Adrenal gland (tissue), 12 donors: ENCODE data around the gene PLEK2. TPM values are rescaled to one million over a fixed set of nuclear protein-coding genes. Genes with fewer than 3 reads are reported as not detected.
A peak's percentile ranks its signal among the peaks of the same experiment; 100 is the strongest.

Experiments used
- DNase-seq, 7 donors: peaks; one replicate each; pipeline ENCODE4 v3.0.0-alpha.2; 2019 to 2020
- H3K27ac ChIP-seq, 5 donors: fragments of 200-600 bp; sonication (generic) in 4 of 5; 1 replicate in 3 of 5; 2 replicates in 2 of 5; pipeline versions ENCODE4 v1.5.1 to v1.8.0; 2016 to 2020; ENCODE audit warnings: mild to moderate bottlenecking in 1 of 5
- H3K27me3 ChIP-seq: fragments of 200-600 bp; 2 replicates; pipeline ENCODE4 v1.8.0; 2021
- H3K36me3 ChIP-seq, 2 donors: fragments of 200-600 bp; replicated peaks in 1 of 2; 1 replicate in 1 of 2; 2 replicates in 1 of 2; pipeline versions ENCODE4 v1.5.1 to v1.8.0; 2018 to 2022
- H3K4me1 ChIP-seq, 2 donors: fragments of 200-600 bp; replicated peaks in 1 of 2; 1 replicate in 1 of 2; 2 replicates in 1 of 2; pipeline versions ENCODE4 v1.5.1 to v1.8.0; 2018 to 2021
- H3K4me3 ChIP-seq, 4 donors: fragments of 200-600 bp; sonication (generic) in 3 of 4; one replicate each; pipeline ENCODE4 v1.5.1; 2016 to 2018
- H3K9me3 ChIP-seq, 3 donors: fragments of 200-600 bp; sonication (generic) in 1 of 3; replicated peaks in 1 of 3; 1 replicate in 2 of 3; 2 replicates in 1 of 3; pipeline versions ENCODE4 v1.5.1 to v1.8.0; 2016 to 2021
- POLR2A ChIP-seq, 2 donors: fragments of 450-650 bp; IDR thresholded peaks; one replicate each; pipeline ENCODE4 v1.6.1; 2017; ENCODE audit warnings: antibody characterized with exemption in 2 of 2, mild to moderate bottlenecking in 2 of 2, moderate library complexity in 1 of 2
- WGBS, 4 donors: extraction: QIAGEN DNeasy Blood & Tissue Kit in 2 of 4; methylation state at CpG; one replicate each; pipeline versions ENCODE4 v1.1.5 to v1.1.7; 2013 to 2017; 5-methylcytosine and 5-hydroxymethylcytosine counted together
- intact Hi-C, 2 donors: fragments of 100-400 bp; cut with DNase I; formaldehyde crosslinking; loops; one replicate each; pipeline versions ENCODE4 v1.14.1 to v1.15.0; 2022 to 2023
- polyA plus RNA-seq, 3 donors: library from polyadenylated mRNA; stranded (reverse); fragments of 200-250 nt in 2 of 3; fragments of 350-450 nt in 1 of 3; fragmentation: Illumina TruSeq in 1 of 3; extraction: RNeasy Lipid Tissue Mini Kit (QIAGEN cat#74804) in 1 of 3; gene quantifications; one replicate each; pipeline ENCODE4 v1.2.3, GENCODE V29; 2013 to 2014
- total RNA-seq, 9 donors: library from RNA; depleted of rRNA in 4 of 9; stranded (reverse); fragments of >200 nt in 4 of 9; fragments of 120-200 nt in 1 of 9; fragmentation: NEBNext Ultra II Directional in 1 of 9; extraction: Animal tissue kit (Norgen Biotek cat#: 25700) in 1 of 9; gene quantifications; one replicate each; pipeline versions ENCODE4 v1.1.0 to v1.2.4, GENCODE V29; 2013 to 2023
- TF ChIP-seq, protein P1 (sequence below), 6 experiments: fragments of 450-650 bp in 4 of 6; fragments of 200-600 bp in 2 of 6; sonication (generic) in 1 of 6; IDR thresholded peaks; 1 replicate in 5 of 6; 2 replicates in 1 of 6; pipeline versions ENCODE4 v1.5.1 to v1.8.0; 2016 to 2021; ENCODE audit warnings: antibody characterized with exemption in 6 of 6, mild to moderate bottlenecking in 2 of 6, moderate library complexity in 1 of 6
- donor health status: healthy with polysubstance abuse.
- donor health status: Bipolar disorder and iron deficiency.
- donor health status: DM: yes; HTN: yes; CAD: no.
- donor health status: DM: no; HTN: no; CAD: no.
- donor health status: DM: no; HTN: no; CAD: no.
- donor health status: DM: yes; HTN: yes; CAD: no.

Gene PLEK2
- total and polyA plus RNA-seq, 12 donors = 19.6 to 384 (median 56.1) TPM

DNA sequence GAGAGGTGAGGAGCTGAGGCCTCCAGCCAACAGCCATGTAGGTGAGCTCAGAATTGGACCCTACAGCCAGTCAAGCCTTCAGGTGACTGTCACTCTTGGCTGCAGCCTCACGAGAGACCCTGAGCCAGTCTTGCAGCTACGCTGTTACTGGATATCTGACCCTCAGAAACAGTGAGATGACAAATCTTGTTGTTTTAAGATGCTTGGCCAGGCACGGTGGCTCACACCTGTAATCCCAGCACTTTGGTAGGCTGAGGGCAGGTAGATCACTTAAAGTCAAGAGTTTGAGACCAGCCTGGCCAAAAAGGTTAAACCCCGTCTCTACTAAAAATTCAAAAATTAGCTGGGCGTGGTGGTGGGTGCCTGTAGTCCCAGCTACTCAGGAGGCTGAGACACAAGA is 6.2 kb downstream of the PLEK2 start:
- intact Hi-C loops = no loop called here

DNA sequence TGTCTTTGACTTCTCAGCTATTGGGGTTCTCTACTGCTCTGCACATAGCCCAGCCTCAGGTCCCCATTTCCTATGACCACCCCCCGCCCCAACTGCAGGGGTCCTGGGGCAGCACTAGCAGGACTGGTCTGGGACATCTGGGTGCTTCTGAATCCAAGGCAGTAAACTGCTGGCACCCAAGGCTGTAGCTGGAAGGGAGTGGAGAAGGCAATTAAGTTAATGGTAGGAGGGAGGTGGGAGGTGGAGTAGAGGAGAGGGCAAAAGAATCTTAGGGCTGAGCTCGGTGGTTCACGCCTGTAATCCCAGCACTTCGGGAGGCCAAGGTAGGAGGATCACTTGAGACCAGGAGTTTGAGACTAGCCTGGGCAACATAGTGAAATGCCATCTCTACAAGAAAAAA is 11.5 kb downstream of the PLEK2 start:
- Histone ChIP-seq H3K4me3 (no peak overlapping the region), H3K27ac (no peak overlapping the region), H3K9me3 (no peaks in the 10 kb centered on the region), H3K36me3 (no peaks in the 10 kb centered on the region), H3K27me3 (no peaks in the 10 kb centered on the region), H3K4me1 (no peaks in the 10 kb centered on the region)
- intact Hi-C loops = no loop called here
- no peak for DNase-seq
- WGBS, 4 donors = 89 to 93% (median 91%) methylated on average over 4 of the region's 4 CpGs
- TF ChIP-seq, protein P1, sequence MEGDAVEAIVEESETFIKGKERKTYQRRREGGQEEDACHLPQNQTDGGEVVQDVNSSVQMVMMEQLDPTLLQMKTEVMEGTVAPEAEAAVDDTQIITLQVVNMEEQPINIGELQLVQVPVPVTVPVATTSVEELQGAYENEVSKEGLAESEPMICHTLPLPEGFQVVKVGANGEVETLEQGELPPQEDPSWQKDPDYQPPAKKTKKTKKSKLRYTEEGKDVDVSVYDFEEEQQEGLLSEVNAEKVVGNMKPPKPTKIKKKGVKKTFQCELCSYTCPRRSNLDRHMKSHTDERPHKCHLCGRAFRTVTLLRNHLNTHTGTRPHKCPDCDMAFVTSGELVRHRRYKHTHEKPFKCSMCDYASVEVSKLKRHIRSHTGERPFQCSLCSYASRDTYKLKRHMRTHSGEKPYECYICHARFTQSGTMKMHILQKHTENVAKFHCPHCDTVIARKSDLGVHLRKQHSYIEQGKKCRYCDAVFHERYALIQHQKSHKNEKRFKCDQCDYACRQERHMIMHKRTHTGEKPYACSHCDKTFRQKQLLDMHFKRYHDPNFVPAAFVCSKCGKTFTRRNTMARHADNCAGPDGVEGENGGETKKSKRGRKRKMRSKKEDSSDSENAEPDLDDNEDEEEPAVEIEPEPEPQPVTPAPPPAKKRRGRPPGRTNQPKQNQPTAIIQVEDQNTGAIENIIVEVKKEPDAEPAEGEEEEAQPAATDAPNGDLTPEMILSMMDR (IDR thresholded peaks at IDR 0.05) = no peak
- no peak for TF ChIP-seq POLR2A (IDR thresholded peaks at IDR 0.05)

More for the DNA sequence above, 6.2 kb downstream of the PLEK2 start:
- Histone ChIP-seq H3K36me3 (no peaks in the 10 kb centered on the region), H3K27me3 (no peaks in the 10 kb centered on the region), H3K27ac (no peak overlapping the region), H3K9me3 (no peaks in the 10 kb centered on the region), H3K4me3 (no peak overlapping the region), H3K4me1 (no peaks in the 10 kb centered on the region)
- peak in 2 of 7 donors; percentile 6 to 39 for DNase-seq
- TF ChIP-seq POLR2A (IDR thresholded peaks at IDR 0.05) = no peak
- TF ChIP-seq, protein P1 (IDR thresholded peaks at IDR 0.05) = no peak
- WGBS, 4 donors = 90 to 95% (median 92%) methylated on average over 5 of the region's 5 CpGs

DNA sequence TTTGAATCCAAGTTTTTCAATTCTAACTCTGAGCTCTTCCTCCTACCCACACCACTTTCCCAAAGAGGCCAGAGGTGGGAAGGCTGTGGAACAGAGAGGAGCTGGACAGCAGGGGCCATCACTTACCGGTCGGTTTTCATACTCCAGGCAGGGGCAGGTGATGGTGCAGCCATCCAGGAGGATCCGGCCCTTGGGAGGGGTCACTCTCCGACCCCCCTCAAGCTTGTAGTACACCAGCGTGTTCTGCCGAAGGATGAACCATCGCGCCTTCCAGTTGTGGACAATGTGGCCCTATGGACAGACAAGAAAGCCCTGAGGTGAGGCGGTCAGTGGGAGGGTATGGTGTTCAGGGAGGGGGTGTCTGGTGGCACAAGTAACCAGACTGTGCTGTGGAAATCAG is 14.4 kb downstream of the PLEK2 start:
- 88 to 99% (median 94%) methylated on average over 9 of the region's 9 CpGs for WGBS, 4 donors
- DNase-seq = no peak
- no peaks in the 10 kb centered on the region for H3K27me3 ChIP-seq
- no peak overlapping the region for H3K4me3 ChIP-seq
- no peaks in the 10 kb centered on the region for H3K4me1 ChIP-seq
- intact Hi-C loops = no loop called here
- H3K9me3 ChIP-seq = no peaks in the 10 kb centered on the region
- H3K27ac ChIP-seq = peak overlapping the region in 2 of 5 donors; percentile 37 to 70
- H3K36me3 ChIP-seq = no peaks in the 10 kb centered on the region
- TF ChIP-seq, protein P1 (IDR thresholded peaks at IDR 0.05) = no peak
- no peak for TF ChIP-seq POLR2A (IDR thresholded peaks at IDR 0.05)

DNA sequence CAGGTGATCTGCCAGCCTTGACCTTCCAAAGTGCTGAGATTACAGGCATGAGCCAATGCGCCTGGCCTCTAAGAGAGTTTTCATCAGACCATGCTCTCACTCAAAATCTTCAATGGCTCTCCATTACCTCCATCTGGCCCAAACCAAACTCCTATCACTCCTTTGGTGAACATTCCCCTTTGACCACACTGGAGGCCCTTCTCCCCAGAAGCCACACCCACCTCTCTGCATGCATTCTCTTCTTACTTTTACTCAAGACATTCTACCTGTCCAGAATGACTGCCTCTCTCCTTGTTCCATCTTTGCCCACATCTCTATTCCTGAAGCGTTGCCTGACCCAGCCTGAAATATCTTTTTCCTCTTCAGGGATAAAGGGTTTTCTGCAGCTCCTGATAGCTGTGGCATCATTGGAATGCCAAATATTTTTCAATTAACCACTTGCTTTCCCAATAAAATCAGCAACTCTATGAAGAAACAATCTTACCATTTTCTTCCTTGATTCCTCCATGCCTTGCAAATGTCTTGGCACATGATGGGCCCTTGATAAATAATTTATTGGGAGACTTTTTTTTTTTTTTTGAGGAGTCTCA is 15.5 kb downstream of the PLEK2 start:
- Histone ChIP-seq H3K36me3 (no peaks in the 10 kb centered on the region), H3K4me3 (no peak overlapping the region), H3K27ac (peak overlapping the region in 1 of 5 donors; percentile 31), H3K27me3 (no peaks in the 10 kb centered on the region), H3K9me3 (no peaks in the 10 kb centered on the region), H3K4me1 (no peaks in the 10 kb centered on the region)
- 62 to 76% (median 73%) methylated on average over 2 of the region's 2 CpGs for WGBS, 4 donors
- intact Hi-C loops = no loop called here
- DNase-seq = no peak
- no peak for TF ChIP-seq POLR2A (IDR thresholded peaks at IDR 0.05)
- TF ChIP-seq, protein P1 (IDR thresholded peaks at IDR 0.05) = no peak
